ENCODE measurements around the gene ATAD3C. TPM values are rescaled to one million over a fixed set of nuclear protein-coding genes. Genes with fewer than 3 reads are reported as not detected.
A peak's percentile ranks its signal among the peaks of the same experiment; 100 is the strongest.

Gene ATAD3C
- total RNA-seq, 1 donor from 2014 or later, result 1.8 TPM

DNA sequence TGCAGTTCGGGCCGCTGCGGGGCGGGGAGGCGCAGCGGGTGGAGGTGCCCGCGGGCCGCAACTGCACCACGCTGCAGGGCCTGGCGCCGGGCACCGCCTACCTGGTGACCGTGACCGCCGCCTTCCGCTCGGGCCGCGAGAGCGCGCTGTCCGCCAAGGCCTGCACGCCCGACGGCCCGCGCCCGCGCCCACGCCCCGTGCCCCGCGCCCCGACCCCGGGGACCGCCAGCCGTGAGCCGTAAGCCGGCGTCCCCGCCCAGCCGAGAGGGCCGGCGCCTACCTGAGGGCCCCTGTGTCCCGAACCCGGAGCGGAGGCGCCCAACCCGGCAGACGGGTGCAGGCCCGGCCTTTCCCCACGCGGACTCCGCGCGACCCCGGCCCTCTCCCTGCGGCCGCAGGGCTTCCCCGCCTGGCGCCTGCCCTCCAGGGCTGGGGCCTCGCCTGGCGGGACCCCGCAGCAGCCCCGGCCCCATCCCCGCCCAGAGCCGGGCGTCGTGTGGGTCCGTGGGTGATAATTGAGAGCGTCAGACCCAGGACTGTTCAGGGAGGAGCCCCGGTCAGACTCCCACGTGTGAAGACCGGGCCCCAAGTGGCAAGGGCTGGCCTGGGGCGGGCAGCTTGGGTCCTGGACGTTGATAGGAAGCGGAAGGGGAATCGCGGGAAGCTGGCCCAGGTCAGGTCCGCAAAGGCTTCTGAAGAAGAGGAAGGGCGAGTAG lies 9.8 kb upstream of the ATAD3C start:
- no peak overlapping the region for H3K4me3 Mint-ChIP-seq (ENCODE audit: unreplicated experiment)
- DNase-seq (ENCODE audit: low read depth) (no peak), FAIRE-seq (no peak)
- TF ChIP-seq EZH2 (IDR thresholded peaks at IDR 0.05; ENCODE audit: insufficient read depth, low read length), result no peak
- TF ChIP-seq, protein P1, sequence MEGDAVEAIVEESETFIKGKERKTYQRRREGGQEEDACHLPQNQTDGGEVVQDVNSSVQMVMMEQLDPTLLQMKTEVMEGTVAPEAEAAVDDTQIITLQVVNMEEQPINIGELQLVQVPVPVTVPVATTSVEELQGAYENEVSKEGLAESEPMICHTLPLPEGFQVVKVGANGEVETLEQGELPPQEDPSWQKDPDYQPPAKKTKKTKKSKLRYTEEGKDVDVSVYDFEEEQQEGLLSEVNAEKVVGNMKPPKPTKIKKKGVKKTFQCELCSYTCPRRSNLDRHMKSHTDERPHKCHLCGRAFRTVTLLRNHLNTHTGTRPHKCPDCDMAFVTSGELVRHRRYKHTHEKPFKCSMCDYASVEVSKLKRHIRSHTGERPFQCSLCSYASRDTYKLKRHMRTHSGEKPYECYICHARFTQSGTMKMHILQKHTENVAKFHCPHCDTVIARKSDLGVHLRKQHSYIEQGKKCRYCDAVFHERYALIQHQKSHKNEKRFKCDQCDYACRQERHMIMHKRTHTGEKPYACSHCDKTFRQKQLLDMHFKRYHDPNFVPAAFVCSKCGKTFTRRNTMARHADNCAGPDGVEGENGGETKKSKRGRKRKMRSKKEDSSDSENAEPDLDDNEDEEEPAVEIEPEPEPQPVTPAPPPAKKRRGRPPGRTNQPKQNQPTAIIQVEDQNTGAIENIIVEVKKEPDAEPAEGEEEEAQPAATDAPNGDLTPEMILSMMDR (IDR thresholded peaks at IDR 0.05; ENCODE audit: insufficient read depth, low read depth, low read length), result no peak
- Histone ChIP-seq H3K27ac (ENCODE audit: low read depth, low read length) (no peak overlapping the region), H3K4me3 (ENCODE audit: insufficient read depth, low read depth, low read length) (no peak overlapping the region), H2AFZ (ENCODE audit: low read depth, low read length) (no peak overlapping the region), H3K4me2 (ENCODE audit: low read length) (no peak overlapping the region), H3K4me1 (ENCODE audit: insufficient read depth, low read length) (peaks cover 13% of the 10 kb centered on the region), H3K79me2 (ENCODE audit: insufficient read depth, low read length) (no peaks in the 10 kb centered on the region), H3K9ac (ENCODE audit: low read length) (no peak overlapping the region), H3K27me3 (ENCODE audit: insufficient read depth, low read length) (no peaks in the 10 kb centered on the region), H4K20me1 (ENCODE audit: insufficient read depth, low read length) (peaks cover 6% of the 10 kb centered on the region), H3K36me3 (ENCODE audit: insufficient read depth, low read length) (no peaks in the 10 kb centered on the region), H3K9me3 (ENCODE audit: insufficient read depth, low read depth, low read length) (no peaks in the 10 kb centered on the region)
- no peaks in the 10 kb centered on the region for H3K36me3 Mint-ChIP-seq (ENCODE audit: low read depth, unreplicated experiment)
- H3K4me1 Mint-ChIP-seq (ENCODE audit: low read depth, unreplicated experiment), result peaks cover 7% of the 10 kb centered on the region
- H3K27ac Mint-ChIP-seq (ENCODE audit: unreplicated experiment), result no peak overlapping the region
- no peaks in the 10 kb centered on the region for H3K27me3 Mint-ChIP-seq (ENCODE audit: low read depth, unreplicated experiment)
- no peaks in the 10 kb centered on the region for H3K9me3 Mint-ChIP-seq (ENCODE audit: unreplicated experiment)

DNA sequence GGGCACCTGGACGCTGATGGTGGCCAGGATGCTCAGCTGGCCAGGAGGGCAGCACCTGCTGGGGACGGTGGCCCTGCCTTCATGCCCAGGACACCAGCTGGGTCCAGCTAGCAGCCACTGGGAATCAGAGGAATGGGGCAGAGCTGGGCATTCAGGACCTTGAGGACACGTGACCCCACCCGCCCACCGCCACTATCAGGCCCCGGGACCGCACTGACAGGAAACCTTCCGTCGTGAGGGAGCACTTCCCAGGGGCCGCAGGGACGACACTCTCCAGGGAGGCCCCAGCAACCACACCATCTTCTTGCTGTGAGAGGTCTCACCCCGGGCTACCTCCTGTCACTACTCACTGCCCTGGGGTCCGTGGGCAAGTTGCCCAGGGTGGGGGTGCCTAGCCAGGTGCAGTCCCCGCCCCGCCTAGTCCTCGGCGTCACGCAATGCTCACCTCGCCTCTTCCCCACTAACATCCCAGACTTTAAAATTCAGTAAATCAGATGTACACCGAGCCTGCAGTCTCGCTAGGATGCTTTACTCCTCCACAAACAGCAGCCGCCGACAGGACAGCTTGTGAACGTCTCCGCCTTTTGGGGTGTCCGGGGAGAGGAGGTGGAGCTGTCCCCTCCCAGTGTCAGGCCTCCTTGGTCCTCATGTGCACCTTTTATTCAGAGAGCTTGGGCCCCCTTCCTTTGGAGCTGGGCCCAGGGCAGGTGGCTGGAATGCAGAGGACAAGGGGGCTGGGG lies 9.1 kb upstream of the ATAD3C start:
- H3K4me1 Mint-ChIP-seq (ENCODE audit: low read depth, unreplicated experiment), result peaks cover 5% of the 10 kb centered on the region
- no peaks in the 10 kb centered on the region for H3K79me2 ChIP-seq (ENCODE audit: insufficient read depth, low read length)
- no peak overlapping the region for H3K9ac ChIP-seq (ENCODE audit: low read length)
- no peaks in the 10 kb centered on the region for H3K9me3 ChIP-seq (ENCODE audit: insufficient read depth, low read depth, low read length)
- H3K9me3 Mint-ChIP-seq (ENCODE audit: unreplicated experiment), result no peaks in the 10 kb centered on the region
- DNase-seq (ENCODE audit: low read depth), result no peak
- H4K20me1 ChIP-seq (ENCODE audit: insufficient read depth, low read length), result peaks cover 6% of the 10 kb centered on the region
- no peak overlapping the region for H2AFZ ChIP-seq (ENCODE audit: low read depth, low read length)
- no peaks in the 10 kb centered on the region for H3K27me3 ChIP-seq (ENCODE audit: insufficient read depth, low read length)
- H3K4me3 ChIP-seq (ENCODE audit: insufficient read depth, low read depth, low read length), result no peak overlapping the region
- H3K27ac Mint-ChIP-seq (ENCODE audit: unreplicated experiment), result peak overlapping the region; percentile 34
- no peak for FAIRE-seq
- no peak overlapping the region for H3K4me2 ChIP-seq (ENCODE audit: low read length)
- H3K36me3 Mint-ChIP-seq (ENCODE audit: low read depth, unreplicated experiment), result no peaks in the 10 kb centered on the region
- H3K4me1 ChIP-seq (ENCODE audit: insufficient read depth, low read length), result peaks cover 6% of the 10 kb centered on the region
- no peak overlapping the region for H3K4me3 Mint-ChIP-seq (ENCODE audit: unreplicated experiment)
- no peak overlapping the region for H3K27ac ChIP-seq (ENCODE audit: low read depth, low read length)
- H3K36me3 ChIP-seq (ENCODE audit: insufficient read depth, low read length), result no peaks in the 10 kb centered on the region
- TF ChIP-seq EZH2 (IDR thresholded peaks at IDR 0.05; ENCODE audit: insufficient read depth, low read length), result no peak
- TF ChIP-seq, protein P1 (IDR thresholded peaks at IDR 0.05; ENCODE audit: insufficient read depth, low read depth, low read length), result no peak
- no peaks in the 10 kb centered on the region for H3K27me3 Mint-ChIP-seq (ENCODE audit: low read depth, unreplicated experiment)
